GM23248 (cell line): ENCODE measurements around the gene EIF4G3.

ENCODE experiments used
- EZH2 ChIP-seq: fragments of 200-600 bp; sonication (generic); IDR thresholded peaks from 2 replicates; pipeline ENCODE4 v1.6.1; 2018; ENCODE audit warnings: antibody characterized with exemption, mild to moderate bottlenecking; ENCODE audit not compliant: insufficient read depth, poor library complexity, severe bottlenecking
- EZH2phosphoT487 ChIP-seq: fragments of 200-600 bp; sonication (generic); IDR thresholded peaks from 2 replicates; pipeline ENCODE4 v1.6.1; 2018; ENCODE audit warnings: antibody characterized with exemption, moderate library complexity, mild to moderate bottlenecking, low read depth; ENCODE audit not compliant: insufficient read depth

- TF ChIP-seq EZH2 (no peak), EZH2phosphoT487 (no peak)
These were observed 303.4 kb downstream of the EIF4G3 start for GRCh38 chr1:20873311-20873710.
